NCI-H128 (cell line): ENCODE results near the gene OR6Q1.
"Not testable (repeated sequence)": the region's sequence is repeated elsewhere in the genome, so short reads cannot be mapped to it uniquely, and the experiment has no call there.

ENCODE experiments used
- DNase-seq: peaks from one replicate; lab custom pipeline; 2025; ENCODE audit not compliant: unreplicated experiment; lab: John Stamatoyannopoulos, UW

OR6Q1 gene, protein sequence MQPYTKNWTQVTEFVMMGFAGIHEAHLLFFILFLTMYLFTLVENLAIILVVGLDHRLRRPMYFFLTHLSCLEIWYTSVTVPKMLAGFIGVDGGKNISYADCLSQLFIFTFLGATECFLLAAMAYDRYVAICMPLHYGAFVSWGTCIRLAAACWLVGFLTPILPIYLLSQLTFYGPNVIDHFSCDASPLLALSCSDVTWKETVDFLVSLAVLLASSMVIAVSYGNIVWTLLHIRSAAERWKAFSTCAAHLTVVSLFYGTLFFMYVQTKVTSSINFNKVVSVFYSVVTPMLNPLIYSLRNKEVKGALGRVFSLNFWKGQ

DNA sequence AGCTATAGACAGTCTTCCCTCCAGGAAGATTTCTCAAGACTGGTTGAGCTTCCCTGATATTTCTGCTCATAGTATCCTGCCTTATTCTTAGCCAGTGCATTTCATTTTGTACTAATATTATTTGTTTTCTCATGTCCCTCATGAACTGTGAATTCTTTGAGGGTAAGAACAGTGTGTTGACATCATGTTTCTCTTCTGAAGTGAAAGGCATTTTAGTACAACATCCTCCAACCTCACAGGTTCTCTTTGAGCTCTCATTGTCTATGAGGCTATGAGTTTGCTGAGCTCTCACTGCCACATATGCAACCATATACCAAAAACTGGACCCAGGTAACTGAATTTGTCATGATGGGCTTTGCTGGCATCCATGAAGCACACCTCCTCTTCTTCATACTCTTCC, at the start of gene OR6Q1:
TSS of gene OR6Q1 (plus strand) at position 301 of the 400 bp plus-strand sequence. CDS start at position 301, 0 bp downstream.
- no peak for DNase-seq

DNA sequence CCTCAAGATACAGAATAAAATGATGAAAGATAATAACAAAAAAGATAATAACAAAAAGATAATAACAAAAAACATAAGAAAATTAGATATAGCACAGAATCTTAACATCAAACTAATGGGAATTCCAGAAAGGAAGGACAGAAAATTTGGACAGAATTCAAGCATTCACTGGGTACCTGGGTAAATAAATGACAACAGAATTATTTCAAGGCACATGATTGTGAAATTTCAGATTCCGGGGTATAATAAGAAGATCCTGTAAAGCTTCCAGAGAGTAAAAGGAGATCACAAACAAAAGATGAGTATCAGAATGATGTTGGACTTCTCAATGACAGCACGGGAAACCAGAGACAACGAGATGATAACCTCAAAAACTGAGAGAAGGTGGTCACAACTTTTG, 49.2 kb upstream of the OR6Q1 start:
- no peak for DNase-seq

DNA sequence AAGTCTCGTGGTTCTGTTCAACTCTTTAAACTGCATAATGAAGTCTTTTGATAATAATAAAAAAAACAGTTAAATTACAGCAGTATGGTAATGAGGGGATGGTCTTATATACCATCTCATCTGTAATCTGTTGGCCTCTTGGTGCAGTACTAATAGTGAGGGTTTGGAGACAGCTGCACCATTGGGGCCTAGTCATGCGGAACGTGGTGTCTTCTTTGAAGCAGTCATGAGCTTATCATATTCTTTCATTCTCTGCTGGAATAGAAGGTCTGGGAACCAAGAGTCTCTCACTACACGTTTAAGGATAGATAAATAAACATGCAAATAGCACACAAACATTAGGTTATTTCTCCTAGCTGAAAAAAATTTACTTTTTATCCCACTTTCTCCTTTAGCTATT, 48.0 kb upstream of the OR6Q1 start:
- no peak for DNase-seq

DNA sequence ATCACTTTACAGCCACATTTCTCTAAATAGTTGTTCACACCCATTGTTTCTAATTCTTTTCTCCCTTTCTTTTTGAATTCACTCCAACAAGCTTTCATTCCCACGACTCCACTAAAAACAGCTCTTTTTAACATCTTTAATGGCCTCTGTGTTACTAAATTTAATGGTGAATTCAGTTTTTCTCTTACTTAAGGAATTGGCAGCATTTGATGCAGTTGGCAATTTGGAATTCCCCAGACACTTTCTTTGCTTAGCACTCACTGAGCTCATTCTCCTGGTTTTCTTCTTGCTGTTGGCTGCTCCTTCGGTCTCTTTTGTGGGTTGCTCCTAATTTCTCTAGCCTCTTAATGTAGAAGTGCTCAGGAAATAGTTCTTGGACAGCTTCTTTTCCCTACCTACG, 47.6 kb upstream of the OR6Q1 start:
- no peak for DNase-seq

GRCh38 chr11:57999523-57999922, 31.2 kb upstream of the OR6Q1 start:
- DNase-seq: not testable (repeated sequence)

DNA sequence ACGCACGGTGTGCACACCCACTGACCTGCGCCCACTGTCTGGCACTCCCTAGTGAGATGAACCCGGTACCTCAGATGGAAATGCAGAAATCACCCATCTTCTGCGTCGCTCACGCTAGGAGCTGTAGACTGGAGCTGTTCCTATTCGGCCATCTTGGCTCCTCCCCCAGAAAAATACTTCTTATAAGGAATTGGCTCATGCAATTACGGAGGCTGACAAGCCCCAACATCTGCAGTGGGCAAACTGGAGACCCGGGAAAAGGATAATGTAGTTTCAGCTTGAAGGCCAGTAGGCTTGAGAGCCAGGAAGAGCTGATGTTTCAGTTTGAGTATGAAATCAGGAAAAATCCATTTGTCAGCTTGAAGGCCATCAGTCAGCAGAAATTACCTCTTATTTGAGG, 30.7 kb upstream of the OR6Q1 start:
- not testable (repeated sequence) for DNase-seq

GRCh38 chr11:58000699-58001098, 30.1 kb upstream of the OR6Q1 start:
- no peak for DNase-seq

DNA sequence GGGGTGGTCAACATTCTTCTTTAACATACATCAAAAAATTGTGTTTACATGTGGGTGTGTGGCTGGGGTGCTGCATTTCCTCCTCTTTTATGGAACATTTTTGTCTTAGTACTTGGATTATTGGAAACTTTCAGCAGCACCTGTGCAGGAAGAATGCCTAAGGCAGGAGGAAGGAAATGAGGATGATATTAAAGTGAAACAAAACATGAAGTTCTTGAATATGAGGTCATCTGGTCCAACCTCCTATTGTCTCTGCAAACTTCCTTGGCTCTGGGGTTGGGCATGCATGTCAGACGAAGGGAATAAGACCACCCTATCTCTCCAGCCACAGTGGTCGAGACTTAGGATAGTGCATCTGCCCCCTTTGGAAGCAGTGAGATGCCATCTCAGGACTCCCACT, 27.7 kb upstream of the OR6Q1 start:
- DNase-seq: no peak

GRCh38 chr11:58003591-58003990, 27.2 kb upstream of the OR6Q1 start:
- no peak for DNase-seq

DNA sequence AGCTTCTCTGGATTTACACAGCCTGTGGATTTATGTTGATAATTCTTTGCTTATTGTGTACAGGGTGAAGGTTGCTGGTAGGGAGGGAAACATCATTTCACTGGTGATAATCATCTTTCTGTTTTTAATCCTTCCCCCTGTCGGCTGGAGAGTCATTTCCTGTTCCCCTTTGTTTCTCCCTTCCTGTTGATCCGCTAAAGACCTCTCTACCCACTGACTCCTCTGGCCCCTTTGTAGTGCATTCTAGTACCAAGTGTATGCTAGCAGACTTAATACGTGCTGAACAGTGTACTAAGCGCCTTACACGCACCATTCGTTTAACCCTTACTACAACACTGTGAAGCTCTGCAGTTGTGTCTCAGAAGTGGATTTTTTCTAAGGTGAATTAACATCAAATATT, 26.1 kb upstream of the OR6Q1 start:
- no peak for DNase-seq

GRCh38 chr11:58006940-58007339, 23.8 kb upstream of the OR6Q1 start:
- DNase-seq: no peak

- no peak for DNase-seq
Measured at GRCh38 chr11:58011771-58012170, 19.0 kb upstream of the OR6Q1 start.

DNA sequence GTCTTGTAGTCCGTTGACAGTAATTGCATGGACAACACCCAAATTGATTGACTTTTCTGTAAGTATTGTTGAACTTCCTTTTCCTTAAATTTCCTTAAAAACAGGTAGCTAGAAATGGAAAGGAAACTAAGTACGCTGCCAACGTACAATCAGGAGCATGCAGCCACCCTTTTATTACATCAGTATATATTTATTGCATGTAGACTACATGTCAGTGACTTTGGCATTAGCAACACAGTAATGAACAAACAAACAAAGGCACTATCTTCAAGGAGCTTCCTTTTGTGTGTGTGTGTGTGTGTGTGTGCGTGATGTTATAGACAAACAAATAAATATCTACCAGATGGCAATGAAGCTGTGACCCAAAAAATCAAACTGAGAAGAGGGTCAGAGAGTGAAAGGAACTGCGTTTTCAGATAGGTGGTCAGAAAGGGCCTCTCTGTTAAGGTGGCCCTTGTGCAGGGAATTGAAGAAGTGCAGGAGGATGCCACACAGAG, 7.3 kb upstream of the OR6Q1 start, which contains the start of gene OR9Q1:
TSS of gene OR9Q1 (plus strand) at position 447 of the 497 bp plus-strand sequence. CDS start 155,564 bp downstream, outside the sequence.
- no peak for DNase-seq

GRCh38 chr11:58024601-58025091, 6.1 kb upstream of the OR6Q1 start:
- no peak for DNase-seq

- DNase-seq: no peak
Measured at GRCh38 chr11:58027341-58027740, 3.4 kb upstream of the OR6Q1 start.

DNA sequence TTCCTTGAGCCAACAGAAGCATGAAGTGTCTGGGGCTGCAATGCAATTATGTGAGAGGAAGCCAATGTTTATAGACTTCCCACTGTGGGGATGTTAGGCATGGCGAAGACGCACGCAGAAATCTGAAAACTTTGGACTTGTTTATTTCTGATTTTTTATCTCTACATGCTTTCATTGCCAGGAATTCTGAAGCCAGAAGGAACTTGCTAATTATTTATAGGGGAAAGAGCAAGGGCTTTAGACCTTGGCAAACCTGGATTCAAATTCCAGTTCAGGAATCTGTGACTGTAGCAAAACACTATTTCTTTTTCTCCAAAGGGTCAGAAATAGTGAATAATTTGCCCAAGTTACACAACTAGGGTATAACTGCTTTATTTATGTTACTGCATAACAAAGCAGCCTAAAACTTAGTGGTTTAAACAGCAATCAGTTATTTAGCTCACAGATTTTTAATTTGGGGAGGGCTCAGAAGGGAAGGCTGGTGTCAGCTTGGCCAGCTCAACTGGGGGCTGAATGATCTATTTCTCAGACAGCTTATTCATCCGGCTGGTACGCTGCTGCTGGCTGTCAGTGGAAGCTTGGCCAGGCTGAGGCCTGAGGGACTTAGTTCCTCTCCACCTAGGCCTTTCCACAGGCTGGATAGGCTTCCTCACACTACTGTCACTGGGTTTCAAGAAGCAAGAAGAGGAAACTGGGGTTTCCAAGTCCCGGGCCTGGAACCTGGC, 1.9 kb upstream of the OR6Q1 start:
- DNase-seq: no peak

DNA sequence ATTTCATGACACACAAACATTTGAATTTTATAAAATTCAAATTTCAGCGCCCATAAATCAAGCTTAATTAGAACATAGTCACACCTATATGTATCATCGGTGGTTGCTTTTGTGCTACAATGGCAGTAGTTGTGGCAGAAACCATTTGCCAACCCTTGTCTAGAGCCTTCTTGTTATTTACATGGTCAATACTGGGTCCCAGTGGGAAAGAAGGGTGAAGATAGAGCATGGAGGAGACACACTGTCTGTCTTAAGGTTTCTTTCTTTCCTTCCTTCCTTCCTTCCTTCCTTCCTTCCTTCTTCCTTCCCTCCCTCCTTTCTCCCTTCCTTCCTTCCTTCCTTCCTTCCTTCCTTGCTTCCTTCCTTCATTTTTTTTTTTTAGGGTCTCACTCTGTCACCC, 3.7 kb downstream of the OR6Q1 start:
- DNase-seq: no peak

DNA sequence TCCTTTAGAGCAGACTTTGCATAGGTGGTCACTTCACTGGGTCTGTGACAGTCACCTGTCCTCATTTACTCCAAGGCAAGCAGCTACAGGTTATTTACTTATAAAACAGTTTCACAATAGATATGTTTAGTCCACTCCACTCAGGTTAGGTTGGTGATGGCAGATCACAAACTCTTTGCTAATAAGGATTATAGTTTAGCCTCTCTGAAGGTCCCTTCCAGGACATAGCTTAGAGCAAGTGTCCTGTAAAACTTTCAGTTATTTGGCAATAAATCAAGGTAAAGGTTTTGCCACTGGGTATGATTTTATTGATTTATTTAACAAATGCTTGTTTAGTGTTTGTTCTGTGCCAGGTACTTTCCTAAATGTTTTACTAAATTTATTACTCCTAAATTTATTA, 8.8 kb downstream of the OR6Q1 start:
- DNase-seq: no peak

- DNase-seq: no peak
Measured at GRCh38 chr11:58043379-58043778, 12.6 kb downstream of the OR6Q1 start.

- no peak for DNase-seq
Measured at GRCh38 chr11:58046231-58046630, 15.5 kb downstream of the OR6Q1 start.

- no peak for DNase-seq
Measured at GRCh38 chr11:58047818-58048217, 17.1 kb downstream of the OR6Q1 start.

DNA sequence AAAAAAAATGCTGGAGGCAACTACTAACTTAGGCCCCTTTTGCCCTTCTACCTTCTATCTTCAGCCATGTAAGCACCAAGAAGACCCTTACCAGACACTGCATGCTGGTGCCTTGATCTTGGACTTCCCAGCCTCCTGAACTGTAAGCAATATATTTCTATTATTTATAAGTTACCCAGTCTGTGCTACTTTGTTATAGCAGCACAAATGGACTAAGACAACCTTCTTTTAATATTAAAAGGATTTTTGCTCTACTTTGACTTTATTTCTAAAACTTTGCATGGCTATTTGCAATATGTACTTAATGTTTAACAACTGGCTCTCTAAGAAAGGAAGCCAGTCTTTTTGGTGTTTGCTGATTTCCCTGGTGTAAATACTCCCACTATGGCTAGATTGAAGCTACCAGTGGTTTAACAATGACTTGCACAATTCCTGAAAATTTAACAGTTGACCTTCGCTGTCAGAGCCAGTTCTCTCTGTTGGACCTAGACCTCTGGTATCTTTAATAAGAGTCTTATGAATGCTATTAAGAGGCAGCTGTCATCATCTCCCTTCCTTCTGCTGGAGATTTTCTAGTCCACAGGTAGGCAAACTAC, 25.2 kb downstream of the OR6Q1 start:
- no peak for DNase-seq
